Limb (tissue), 2 donors: ENCODE data around the gene LDB1.
A peak's percentile ranks its signal among the peaks of the same experiment; 100 is the strongest.

ENCODE experiments used
- DNase-seq, 2 donors: peaks; one replicate each; pipeline ENCODE4 v3.0.0-alpha.2; 2016; ENCODE audit errors: extremely low spot score in 2 of 2

The LDB1 gene

GRCh38 chr10:102135956-102136526 is 15.9 kb upstream of the LDB1 start:
- no peak for DNase-seq

GRCh38 chr10:102134416-102134815 is 14.2 kb upstream of the LDB1 start:
- DNase-seq, result no peak

- DNase-seq, result peak; percentile 57 to 90
These were observed 13.4 kb upstream of the LDB1 start for GRCh38 chr10:102133373-102134195.

GRCh38 chr10:102132563-102133372 is 12.6 kb upstream of the LDB1 start, which contains the start of gene PPRC1:
Gene PPRC1 (plus strand): TSS chr10:102133040. CDS start chr10:102133069, 29 bp downstream.
- DNase-seq, result peak; percentile 97 to 100

- DNase-seq, result no peak
These were observed 12.0 kb upstream of the LDB1 start for GRCh38 chr10:102132193-102132562.

GRCh38 chr10:102131286-102132170 is 11.4 kb upstream of the LDB1 start:
- no peak for DNase-seq

- no peak for DNase-seq
These were observed 3.1 kb upstream of the LDB1 start for GRCh38 chr10:102123223-102123622.

- no peak for DNase-seq
These were observed 2.3 kb upstream of the LDB1 start for GRCh38 chr10:102122450-102122849.

GRCh38 chr10:102121739-102122372 is 1.7 kb upstream of the LDB1 start:
- peak in 1 of 2 donors; percentile 55 for DNase-seq

- DNase-seq, result peak; percentile 76 to 81
These were observed 997 bp upstream of the LDB1 start for GRCh38 chr10:102120991-102121738.

GRCh38 chr10:102119417-102120141 is 589 bp downstream of the LDB1 start:
- DNase-seq, result peak; percentile 42 to 73

- DNase-seq, result peak in 1 of 2 donors; percentile 49
These were observed 1.3 kb downstream of the LDB1 start for GRCh38 chr10:102118867-102119266.

GRCh38 chr10:102117391-102118159 is 2.6 kb downstream of the LDB1 start:
- DNase-seq, result peak; percentile 83 to 92

- DNase-seq, result no peak
These were observed 3.5 kb downstream of the LDB1 start for GRCh38 chr10:102116656-102117055.

GRCh38 chr10:102115775-102116174 is 4.4 kb downstream of the LDB1 start:
- DNase-seq, result no peak

GRCh38 chr10:102114861-102115618 is 5.1 kb downstream of the LDB1 start:
- DNase-seq, result peak; percentile 88 to 92

- DNase-seq, result peak in 1 of 2 donors; percentile 51
These were observed 6.0 kb downstream of the LDB1 start for GRCh38 chr10:102113956-102114857.
